NCI-H1105 (cell line): ENCODE measurements around the gene ESPNL.

Experiments used
- DNase-seq: peaks from one replicate; lab custom pipeline; 2025; lab: John Stamatoyannopoulos, UW

Gene ESPNL

DNA sequence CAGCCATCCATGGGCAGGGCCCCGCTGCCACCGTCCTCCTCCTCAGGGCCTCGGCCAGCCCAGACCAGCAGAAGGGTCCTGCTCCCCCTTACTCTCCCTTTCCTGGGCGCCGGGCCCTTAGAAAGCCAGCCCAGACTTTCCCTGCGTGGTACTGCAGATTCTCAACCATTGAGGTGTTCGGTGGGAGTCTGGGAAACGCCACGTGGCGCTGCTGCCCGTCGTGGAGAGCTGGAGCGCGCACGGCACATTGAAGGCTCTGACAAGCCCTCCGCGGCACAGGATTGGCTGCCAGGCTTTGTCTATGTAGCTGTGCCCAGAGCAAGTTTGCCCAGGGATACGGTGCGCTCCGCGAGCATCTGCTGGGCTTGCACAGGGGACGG, 27.9 kb downstream of the ESPNL start:
- no peak for DNase-seq

DNA sequence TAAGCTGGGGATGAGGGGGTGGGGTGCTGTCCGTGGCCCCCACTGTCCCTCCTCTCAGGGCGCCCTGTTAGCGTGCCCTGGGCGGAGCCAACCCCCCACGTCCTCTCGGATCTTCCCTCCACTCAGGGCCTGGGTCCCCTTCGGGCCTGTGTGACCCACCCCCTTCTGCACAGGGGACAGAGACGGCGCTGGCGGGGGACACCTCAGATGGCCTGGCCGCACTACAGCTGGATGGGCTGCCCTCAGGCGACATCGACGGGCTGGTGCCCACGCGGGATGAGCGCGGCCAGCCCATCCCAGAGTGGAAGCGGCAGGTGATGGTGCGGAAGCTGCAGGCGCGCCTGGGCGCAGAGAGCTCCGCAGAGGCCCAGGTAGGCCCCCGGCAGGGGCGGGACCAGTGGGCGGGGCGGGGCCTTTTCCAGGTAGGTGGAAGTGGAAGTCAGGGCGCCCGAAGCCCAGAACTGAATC, 28.4 kb downstream of the ESPNL start:
- DNase-seq, result no peak

GRCh38 chr2:238129166-238130010, 29.2 kb downstream of the ESPNL start:
- DNase-seq, result no peak

GRCh38 chr2:238130111-238130695, 30.1 kb downstream of the ESPNL start:
- DNase-seq, result no peak

GRCh38 chr2:238130696-238131628, 30.8 kb downstream of the ESPNL start:
- no peak for DNase-seq

DNA sequence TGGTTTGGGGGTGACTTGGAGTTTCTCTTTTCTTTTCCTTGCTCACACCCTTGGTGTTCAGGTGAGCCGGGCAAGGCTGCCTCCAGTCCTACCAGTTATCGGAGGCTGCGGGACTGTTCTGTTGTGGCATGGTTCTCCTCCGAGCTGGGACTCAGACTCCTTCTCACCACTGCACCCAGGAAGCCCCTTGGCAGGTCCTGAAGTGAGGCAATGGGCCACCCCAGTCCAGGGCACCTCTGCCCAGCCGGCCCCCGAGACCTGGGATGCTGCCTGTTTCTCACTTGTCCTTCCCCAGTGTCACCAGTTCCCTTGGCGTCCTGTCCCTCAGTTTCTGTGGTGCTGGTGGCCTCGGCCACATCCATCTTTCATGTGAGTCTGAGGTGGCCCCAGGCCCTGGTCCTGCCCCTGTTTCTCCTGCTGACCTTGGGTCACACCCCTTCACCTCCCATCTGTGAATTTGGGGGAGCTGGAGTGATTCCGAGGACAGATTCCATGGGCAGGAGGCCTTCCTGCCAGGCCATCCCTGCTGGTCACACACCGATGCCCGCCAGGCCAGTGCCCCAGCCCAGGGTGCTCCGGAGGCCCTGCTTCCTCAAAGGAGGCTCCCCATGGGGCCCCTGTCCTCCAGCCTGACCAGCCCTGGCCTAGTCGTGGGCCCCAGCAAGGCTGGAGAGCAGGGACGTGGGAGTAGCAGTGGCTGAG, 31.8 kb downstream of the ESPNL start:
- no peak for DNase-seq

DNA sequence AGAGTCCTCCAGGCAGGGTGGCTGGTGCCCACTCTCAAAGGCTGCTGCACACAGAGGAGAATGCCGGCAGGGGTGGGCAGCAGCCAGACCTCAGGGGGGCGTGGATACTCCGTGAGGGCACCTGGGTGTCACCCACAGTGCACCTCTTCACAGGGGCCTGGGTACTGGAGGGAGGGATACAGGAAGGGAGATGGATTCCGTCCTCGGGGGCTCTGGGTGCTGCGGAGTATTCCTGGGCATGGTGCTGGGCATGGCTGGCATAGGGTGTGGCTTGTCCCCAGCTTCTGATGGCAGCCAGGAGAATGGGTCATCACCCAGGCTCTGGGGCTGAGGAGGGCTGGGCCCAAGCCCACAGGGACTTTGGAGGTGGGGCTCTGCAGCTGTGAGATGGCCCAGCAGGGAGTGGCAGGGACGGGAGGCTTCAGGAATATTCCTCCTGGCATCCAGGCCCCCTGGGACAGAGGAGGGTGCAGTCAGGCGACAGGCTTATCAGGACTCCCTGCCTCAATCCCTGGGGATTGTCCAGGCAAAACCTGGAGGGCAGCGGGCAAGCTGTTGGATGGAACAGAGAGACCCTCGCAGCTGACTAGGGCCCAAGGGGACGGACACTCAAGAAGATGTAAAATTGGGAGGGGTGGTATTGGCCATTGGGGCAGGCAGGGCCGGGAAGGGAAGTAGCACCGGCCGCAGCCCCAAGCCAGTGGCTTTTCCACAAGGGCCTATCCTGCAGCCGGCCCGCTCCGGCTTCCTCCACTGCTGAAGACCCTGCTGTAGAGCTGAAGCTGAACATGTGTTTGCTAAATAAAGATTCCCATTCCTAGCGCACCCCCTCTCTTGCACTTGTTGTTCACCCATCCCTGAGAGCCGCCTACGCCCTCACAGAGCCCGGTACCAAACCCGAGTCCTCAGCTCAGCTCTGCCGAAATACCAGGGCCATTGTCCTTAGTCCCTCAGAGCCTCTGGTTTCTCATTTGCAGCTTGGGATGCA, 32.6 kb downstream of the ESPNL start:
- no peak for DNase-seq

- no peak for DNase-seq
These were observed 33.6 kb downstream of the ESPNL start for GRCh38 chr2:238133499-238134392.

- DNase-seq, result no peak
These were observed 34.2 kb downstream of the ESPNL start for GRCh38 chr2:238134393-238134785.

GRCh38 chr2:238135601-238136150, 35.5 kb downstream of the ESPNL start:
- no peak for DNase-seq

- DNase-seq, result no peak
These were observed 36.8 kb downstream of the ESPNL start for GRCh38 chr2:238136820-238137537.

GRCh38 chr2:238137885-238138284, 37.7 kb downstream of the ESPNL start:
- no peak for DNase-seq

- no peak for DNase-seq
These were observed 38.4 kb downstream of the ESPNL start, which contains the start of gene KLHL30 for GRCh38 chr2:238138331-238139195. KLHL30 (plus strand) TSS chr2:238138668; CDS start chr2:238140755, 2,087 bp downstream.

DNA sequence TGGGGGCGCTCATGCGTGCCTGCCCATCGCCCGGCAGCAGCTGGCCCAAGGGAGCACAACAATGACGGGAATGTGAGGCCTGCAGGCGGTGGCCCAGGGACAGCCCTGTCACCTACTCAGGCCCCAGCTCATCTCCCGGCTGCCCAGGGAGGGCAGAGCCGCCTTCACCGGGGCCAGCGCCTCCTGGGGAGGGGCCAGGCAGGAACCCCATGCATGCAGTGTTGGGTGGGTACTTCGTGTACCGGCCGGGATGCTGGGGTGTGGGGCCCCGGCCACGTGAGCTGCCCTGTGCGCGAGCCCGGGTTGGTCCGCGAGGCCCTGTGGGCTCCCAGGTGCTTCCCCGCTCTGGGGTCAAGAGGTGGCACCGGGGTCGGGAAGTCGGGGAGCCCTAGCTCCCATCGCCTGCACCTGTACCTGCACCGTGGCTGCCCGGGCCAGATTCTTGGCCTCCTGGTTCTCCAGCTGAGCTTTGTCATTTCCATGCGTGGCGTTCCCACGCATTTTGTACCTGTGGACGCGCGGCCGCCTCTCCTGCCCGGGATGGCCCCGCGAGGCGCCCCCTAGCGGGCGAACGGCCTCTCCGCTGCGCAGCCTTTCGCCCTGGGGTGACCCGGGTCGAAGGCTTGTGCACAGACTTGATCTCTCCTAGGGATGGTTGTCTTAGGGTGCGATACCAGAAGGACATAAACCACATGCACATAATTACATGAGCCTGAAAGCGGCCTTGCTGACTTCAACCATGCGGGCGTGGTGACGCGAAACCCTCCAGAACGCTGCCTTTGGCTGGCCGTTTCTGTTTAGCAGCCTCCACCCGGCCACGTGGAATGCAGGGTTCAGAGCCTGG, 39.3 kb downstream of the ESPNL start:
- no peak for DNase-seq

DNA sequence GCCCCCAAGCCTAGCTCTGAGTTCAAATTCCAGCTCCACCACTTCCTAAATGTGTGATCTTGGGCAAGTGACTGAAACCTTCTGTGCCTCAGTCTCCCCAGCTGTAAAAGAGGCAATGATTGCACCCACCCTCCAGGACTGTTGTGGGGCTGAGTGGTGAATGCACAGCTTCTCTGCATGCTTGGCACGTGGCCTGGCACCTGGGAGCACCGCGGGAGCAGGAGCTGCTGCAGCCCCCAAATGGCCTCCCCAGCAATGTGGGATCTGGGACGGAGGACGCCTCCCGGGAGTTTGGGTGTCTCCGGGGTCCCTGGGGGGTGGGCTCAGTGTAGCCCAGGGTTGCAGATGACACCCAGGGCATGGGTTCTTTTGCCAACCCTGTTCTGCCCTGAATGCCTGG, 39.9 kb downstream of the ESPNL start:
- DNase-seq, result no peak

DNA sequence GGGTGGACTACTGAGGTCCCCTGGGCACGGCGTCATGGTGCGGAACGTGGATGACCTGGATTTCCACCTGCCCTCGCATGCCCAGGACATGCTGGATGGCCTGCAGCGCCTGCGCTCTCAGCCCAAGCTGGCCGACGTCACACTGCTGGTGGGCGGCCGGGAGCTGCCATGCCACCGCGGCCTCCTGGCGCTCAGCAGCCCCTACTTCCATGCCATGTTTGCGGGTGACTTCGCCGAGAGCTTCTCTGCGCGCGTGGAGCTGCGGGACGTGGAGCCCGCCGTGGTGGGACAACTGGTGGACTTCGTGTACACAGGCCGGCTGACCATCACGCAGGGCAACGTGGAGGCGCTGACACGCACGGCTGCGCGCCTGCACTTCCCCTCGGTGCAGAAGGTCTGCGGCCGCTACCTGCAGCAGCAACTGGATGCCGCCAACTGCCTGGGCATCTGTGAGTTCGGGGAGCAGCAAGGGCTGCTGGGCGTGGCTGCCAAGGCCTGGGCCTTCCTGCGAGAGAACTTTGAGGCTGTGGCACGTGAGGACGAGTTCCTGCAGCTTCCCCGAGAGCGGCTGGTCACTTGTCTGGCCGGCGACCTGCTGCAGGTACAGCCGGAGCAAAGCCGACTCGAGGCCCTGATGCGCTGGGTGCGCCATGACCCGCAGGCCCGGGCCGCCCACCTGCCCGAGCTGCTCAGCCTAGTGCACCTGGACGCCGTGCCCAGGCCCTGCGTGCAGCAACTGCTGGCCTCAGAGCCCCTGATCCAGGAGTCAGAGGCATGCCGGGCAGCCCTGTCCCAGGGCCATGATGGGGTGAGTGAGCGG, 40.8 kb downstream of the ESPNL start:
- no peak for DNase-seq
